Measurements from ENCODE around the gene TNKS2. TPM values are rescaled to one million over a fixed set of nuclear protein-coding genes. Genes with fewer than 3 reads are reported as not detected.

TNKS2 gene
- total and polyA plus RNA-seq, 2 of the 13 experiments (the other 11 are each of a cell fraction or from before 2014, with no cell fraction given) = 15.2 to 19.4 TPM

DNA sequence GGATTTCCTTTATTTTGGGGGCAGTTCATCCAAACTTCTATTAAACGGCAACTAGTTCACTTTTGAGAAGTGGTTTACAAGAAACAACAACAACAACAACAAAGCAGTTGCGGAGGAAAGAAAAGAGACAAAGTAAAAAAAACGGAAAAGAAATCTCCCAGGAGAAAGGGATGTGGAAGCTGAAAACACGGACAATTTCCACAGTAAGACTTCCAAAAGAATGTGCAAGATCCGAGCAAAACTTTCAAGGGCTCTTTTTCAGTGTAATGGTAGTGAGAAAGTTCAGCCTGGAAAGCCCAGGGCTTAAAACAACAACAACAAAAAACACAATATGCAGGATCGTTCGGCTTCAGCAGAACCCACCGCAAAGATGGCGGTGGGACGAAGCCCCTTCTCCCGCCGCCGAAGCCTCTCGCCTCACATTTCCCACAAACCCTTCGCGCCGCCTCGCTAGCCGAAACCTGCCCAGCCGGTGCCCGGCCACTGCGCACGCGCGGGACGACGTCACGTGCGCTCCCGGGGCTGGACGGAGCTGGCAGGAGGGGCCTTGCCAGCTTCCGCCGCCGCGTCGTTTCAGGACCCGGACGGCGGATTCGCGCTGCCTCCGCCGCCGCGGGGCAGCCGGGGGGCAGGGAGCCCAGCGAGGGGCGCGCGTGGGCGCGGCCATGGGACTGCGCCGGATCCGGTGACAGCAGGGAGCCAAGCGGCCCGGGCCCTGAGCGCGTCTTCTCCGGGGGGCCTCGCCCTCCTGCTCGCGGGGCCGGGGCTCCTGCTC, at the start of gene TNKS2 (continued):
- TF ChIP-seq, protein P1, sequence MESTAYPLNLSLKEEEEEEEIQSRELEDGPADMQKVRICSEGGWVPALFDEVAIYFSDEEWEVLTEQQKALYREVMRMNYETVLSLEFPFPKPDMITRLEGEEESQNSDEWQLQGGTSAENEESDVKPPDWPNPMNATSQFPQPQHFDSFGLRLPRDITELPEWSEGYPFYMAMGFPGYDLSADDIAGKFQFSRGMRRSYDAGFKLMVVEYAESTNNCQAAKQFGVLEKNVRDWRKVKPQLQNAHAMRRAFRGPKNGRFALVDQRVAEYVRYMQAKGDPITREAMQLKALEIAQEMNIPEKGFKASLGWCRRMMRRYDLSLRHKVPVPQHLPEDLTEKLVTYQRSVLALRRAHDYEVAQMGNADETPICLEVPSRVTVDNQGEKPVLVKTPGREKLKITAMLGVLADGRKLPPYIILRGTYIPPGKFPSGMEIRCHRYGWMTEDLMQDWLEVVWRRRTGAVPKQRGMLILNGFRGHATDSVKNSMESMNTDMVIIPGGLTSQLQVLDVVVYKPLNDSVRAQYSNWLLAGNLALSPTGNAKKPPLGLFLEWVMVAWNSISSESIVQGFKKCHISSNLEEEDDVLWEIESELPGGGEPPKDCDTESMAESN (CRISPR knock-in tag; conservative IDR thresholded peaks at IDR 0.05) = peak; percentile 57; the same call in 1 of the 2 replicates
- TF ChIP-seq, protein P2, sequence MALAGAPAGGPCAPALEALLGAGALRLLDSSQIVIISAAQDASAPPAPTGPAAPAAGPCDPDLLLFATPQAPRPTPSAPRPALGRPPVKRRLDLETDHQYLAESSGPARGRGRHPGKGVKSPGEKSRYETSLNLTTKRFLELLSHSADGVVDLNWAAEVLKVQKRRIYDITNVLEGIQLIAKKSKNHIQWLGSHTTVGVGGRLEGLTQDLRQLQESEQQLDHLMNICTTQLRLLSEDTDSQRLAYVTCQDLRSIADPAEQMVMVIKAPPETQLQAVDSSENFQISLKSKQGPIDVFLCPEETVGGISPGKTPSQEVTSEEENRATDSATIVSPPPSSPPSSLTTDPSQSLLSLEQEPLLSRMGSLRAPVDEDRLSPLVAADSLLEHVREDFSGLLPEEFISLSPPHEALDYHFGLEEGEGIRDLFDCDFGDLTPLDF (CRISPR knock-in tag; IDR thresholded peaks at IDR 0.05) = peak; percentile 50; the same call in 1 of the 2 replicates
- TF ChIP-seq ZNF460 (CRISPR knock-in tag; IDR thresholded peaks at IDR 0.05; ENCODE audit: borderline replicate concordance) (no peak), IRX3 (CRISPR knock-in tag; IDR thresholded peaks at IDR 0.05; ENCODE audit: borderline replicate concordance, low read depth) (peak; percentile 52; the same call in 1 of the 2 replicates), ZNF7 (CRISPR knock-in tag; IDR thresholded peaks at IDR 0.05) (no peak), SRY (CRISPR knock-in tag; IDR thresholded peaks at IDR 0.05) (peak; percentile 89; the same call in 1 of the 2 replicates), TOE1 (CRISPR knock-in tag; IDR thresholded peaks at IDR 0.05) (peak; percentile 64; the same call in 1 of the 2 replicates), NFYC (CRISPR knock-in tag; IDR thresholded peaks at IDR 0.05) (peak; percentile 22; the same call in 1 of the 2 replicates), IKZF1 (IDR thresholded peaks at IDR 0.05) (no peak), NFE2L1 (CRISPR knock-in tag; IDR thresholded peaks at IDR 0.05; ENCODE audit: borderline replicate concordance) (no peak), ZNF180 (CRISPR knock-in tag; IDR thresholded peaks at IDR 0.05; ENCODE audit: borderline replicate concordance, low read depth) (no peak), MTA1 (CRISPR knock-in tag; IDR thresholded peaks at IDR 0.05; ENCODE audit: borderline replicate concordance) (peak; percentile 85; the same call in 1 of the 2 replicates), RFXANK (CRISPR knock-in tag; IDR thresholded peaks at IDR 0.05) (0 out of 2 replicates have a peak, but pooled peaks have one; percentile 1), ZIK1 (CRISPR knock-in tag; IDR thresholded peaks at IDR 0.05; ENCODE audit: borderline replicate concordance, low read depth) (0 out of 2 replicates have a peak, but pooled peaks have one; percentile 36), ZNF660 (CRISPR knock-in tag; IDR thresholded peaks at IDR 0.05; ENCODE audit: borderline replicate concordance, low read depth) (no peak), SMAD9 (CRISPR knock-in tag; IDR thresholded peaks at IDR 0.05) (peak; percentile 51; the same call in 1 of the 2 replicates), WIZ (CRISPR knock-in tag; IDR thresholded peaks at IDR 0.05) (peak; percentile 51; the same call in 1 of the 2 replicates), ZSCAN22 (CRISPR knock-in tag; IDR thresholded peaks at IDR 0.05) (0 out of 2 replicates have a peak, but pooled peaks have one; percentile 71), MAFG (CRISPR knock-in tag; IDR thresholded peaks at IDR 0.05) (no peak)
- TF ChIP-seq, protein P3, sequence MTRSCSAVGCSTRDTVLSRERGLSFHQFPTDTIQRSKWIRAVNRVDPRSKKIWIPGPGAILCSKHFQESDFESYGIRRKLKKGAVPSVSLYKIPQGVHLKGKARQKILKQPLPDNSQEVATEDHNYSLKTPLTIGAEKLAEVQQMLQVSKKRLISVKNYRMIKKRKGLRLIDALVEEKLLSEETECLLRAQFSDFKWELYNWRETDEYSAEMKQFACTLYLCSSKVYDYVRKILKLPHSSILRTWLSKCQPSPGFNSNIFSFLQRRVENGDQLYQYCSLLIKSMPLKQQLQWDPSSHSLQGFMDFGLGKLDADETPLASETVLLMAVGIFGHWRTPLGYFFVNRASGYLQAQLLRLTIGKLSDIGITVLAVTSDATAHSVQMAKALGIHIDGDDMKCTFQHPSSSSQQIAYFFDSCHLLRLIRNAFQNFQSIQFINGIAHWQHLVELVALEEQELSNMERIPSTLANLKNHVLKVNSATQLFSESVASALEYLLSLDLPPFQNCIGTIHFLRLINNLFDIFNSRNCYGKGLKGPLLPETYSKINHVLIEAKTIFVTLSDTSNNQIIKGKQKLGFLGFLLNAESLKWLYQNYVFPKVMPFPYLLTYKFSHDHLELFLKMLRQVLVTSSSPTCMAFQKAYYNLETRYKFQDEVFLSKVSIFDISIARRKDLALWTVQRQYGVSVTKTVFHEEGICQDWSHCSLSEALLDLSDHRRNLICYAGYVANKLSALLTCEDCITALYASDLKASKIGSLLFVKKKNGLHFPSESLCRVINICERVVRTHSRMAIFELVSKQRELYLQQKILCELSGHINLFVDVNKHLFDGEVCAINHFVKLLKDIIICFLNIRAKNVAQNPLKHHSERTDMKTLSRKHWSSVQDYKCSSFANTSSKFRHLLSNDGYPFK (CRISPR knock-in tag; IDR thresholded peaks at IDR 0.05; ENCODE audit: borderline replicate concordance) = no peak; the same call in 1 of the 2 replicates
